AG04450 (cell line): Measurements from ENCODE around the gene TMEM256. TPM values are rescaled to one million over a fixed set of nuclear protein-coding genes. Genes with fewer than 3 reads are reported as not detected.

Experiments used
- CTCF ChIA-PET: fragments of 300-600, 350-600 bp; formaldehyde crosslinking; extraction: SDS; loops from one replicate; lab custom pipeline; 2022; ENCODE audit warnings: antibody characterized with exemption, inconsistent platforms; lab: Charles Lee
- POLR2A ChIA-PET: fragments of 350-600 bp; formaldehyde crosslinking; extraction: SDS; loops from one replicate; lab custom pipeline; 2021; ENCODE audit warnings: antibody characterized with exemption, inconsistent platforms; lab: Yijun Ruan, JAX
- DNase-seq: peaks from one replicate; pipeline ENCODE4 v3.0.0-alpha.2; 2011; ENCODE audit warnings: low read depth, low spot score
- H3K27ac ChIP-seq: one replicate; pipeline ENCODE4 v1.5.1; 2012; ENCODE audit warnings: low read depth, low read length, control low read depth
- H3K27me3 ChIP-seq: one replicate; pipeline ENCODE4 v1.6.0; 2012; ENCODE audit warnings: low read length; ENCODE audit not compliant: control insufficient read depth, insufficient read depth
- H3K4me3 ChIP-seq: 2 replicates; pipeline ENCODE4 v1.5.1; 2011; ENCODE audit warnings: mild to moderate bottlenecking, low read depth, low read length, control low read depth
- H3K9me3 ChIP-seq: 2 replicates; pipeline ENCODE4 v1.5.1; 2012; ENCODE audit warnings: low read length; ENCODE audit not compliant: control insufficient read depth, insufficient read depth
- polyA plus RNA-seq: library from polyadenylated mRNA; depleted of rRNA; stranded (reverse); fragments of >200 nt; gene quantifications from 2 replicates; pipeline ENCODE4 v1.2.3, GENCODE V29; 2011
- TF ChIP-seq, protein P1 (sequence below): IDR thresholded peaks from 2 replicates; pipeline ENCODE4 v1.5.1; 2011; ENCODE audit warnings: low read depth, low read length, control low read depth, inconsistent platforms

TMEM256 gene
- polyA plus RNA-seq, 1 experiment = 83.8 TPM

DNA sequence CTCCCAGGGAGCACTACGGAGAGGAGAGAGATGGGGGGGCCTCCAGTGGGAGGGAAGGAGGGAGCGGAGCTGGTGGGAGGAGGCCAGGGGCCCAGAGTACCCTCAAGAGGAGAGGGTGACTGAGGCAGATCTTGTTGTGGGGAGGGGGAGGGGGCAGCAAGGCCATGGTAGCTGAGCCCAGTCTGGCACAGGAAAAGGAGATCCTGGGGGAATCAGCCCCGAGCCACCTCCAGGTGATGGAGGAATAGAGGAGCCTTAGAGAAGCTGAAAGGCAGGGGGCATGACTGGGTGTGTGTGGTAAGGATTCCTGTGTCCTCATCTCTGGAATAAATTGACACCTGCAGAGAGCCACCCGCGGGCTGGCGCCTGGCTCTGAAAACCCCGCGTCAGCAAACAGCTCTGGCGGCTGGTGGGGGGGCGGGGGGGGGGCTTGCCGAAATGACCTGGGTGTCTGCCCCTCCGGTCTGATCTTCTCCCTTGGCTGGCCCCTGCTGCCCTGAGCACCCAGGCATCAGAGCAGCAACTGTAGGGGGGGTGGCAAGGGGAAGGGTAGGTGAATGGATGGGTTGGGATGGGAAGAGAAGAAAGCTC lies 2.4 kb upstream of the TMEM256 start:
- ChIA-PET CTCF (interaction anchor here (0.9 to 1.7 kb wide), 2 partner anchors 30 to 155 kb away, joined by 4 to 7 read pairs; partner anchors contain the start of gene SENP3), POLR2A (no interaction called here)
- Histone ChIP-seq H3K27ac (no peak overlapping the region), H3K4me3 (peak overlapping the region; percentile 86), H3K9me3 (no peaks in the 10 kb centered on the region; the same call in 1 of the 2 replicates), H3K27me3 (no peaks in the 10 kb centered on the region)
- DNase-seq = no peak
- TF ChIP-seq, protein P1, sequence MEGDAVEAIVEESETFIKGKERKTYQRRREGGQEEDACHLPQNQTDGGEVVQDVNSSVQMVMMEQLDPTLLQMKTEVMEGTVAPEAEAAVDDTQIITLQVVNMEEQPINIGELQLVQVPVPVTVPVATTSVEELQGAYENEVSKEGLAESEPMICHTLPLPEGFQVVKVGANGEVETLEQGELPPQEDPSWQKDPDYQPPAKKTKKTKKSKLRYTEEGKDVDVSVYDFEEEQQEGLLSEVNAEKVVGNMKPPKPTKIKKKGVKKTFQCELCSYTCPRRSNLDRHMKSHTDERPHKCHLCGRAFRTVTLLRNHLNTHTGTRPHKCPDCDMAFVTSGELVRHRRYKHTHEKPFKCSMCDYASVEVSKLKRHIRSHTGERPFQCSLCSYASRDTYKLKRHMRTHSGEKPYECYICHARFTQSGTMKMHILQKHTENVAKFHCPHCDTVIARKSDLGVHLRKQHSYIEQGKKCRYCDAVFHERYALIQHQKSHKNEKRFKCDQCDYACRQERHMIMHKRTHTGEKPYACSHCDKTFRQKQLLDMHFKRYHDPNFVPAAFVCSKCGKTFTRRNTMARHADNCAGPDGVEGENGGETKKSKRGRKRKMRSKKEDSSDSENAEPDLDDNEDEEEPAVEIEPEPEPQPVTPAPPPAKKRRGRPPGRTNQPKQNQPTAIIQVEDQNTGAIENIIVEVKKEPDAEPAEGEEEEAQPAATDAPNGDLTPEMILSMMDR = no peak

DNA sequence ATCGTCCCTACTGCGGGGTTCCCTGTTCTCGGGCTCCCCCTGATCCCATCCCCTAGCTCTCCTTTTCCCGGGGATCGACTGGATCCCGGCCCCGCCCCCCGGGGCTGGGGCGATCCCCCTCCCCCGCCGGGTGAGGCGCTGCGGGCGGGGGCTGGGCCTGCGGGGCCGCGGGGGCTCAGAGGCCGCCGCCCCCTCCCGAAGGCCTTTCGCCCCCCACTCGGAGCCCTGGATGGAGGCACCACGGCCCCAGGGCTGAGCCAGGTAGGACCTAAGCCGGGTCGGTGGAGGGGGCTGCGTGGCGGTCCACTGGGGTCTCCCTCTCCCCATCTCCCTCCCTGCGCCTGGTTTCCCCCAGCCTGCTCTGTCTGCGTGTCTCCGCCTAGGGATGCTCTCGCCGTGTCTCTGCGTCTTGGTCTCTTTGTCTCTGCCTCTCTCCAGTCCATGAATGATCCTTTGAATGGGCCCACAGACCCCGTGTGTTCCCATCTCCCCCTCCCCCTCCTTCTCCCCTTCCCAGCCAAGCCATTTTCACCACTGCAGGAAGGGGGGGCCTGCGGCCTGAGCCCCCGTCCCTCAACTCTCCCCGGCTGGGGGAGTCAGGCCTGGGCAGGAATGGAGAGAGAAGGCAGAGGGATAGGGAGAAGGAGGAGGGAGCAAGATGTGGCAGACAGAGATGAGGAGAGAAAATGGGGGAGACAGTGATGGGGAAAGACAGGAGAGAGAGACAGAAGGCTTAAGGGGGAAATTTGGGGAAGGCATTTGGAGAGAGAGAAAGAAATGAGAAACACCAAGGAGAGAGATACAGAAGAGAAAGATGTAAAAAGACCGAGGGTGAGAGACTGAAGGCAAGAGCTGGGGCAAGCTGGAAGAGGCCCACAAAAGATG lies 1.7 kb upstream of the TMEM256 start:
- POLR2A ChIA-PET = interaction anchor here (0.7 kb wide), 2 partner anchors 36 to 222 kb away, joined by 4 read pairs; no protein-coding TSS in a partner anchor
- peak overlapping the region; percentile 86 for H3K4me3 ChIP-seq
- no peaks in the 10 kb centered on the region for H3K9me3 ChIP-seq
- TF ChIP-seq, protein P1 = no peak
- no peak for DNase-seq
- H3K27me3 ChIP-seq = no peaks in the 10 kb centered on the region
- H3K27ac ChIP-seq = peak overlapping the region; percentile 52
- CTCF ChIA-PET = interaction anchor here (0.9 kb wide), 1 partner anchor 31 kb away, joined by 4 read pairs; no protein-coding TSS in a partner anchor

DNA sequence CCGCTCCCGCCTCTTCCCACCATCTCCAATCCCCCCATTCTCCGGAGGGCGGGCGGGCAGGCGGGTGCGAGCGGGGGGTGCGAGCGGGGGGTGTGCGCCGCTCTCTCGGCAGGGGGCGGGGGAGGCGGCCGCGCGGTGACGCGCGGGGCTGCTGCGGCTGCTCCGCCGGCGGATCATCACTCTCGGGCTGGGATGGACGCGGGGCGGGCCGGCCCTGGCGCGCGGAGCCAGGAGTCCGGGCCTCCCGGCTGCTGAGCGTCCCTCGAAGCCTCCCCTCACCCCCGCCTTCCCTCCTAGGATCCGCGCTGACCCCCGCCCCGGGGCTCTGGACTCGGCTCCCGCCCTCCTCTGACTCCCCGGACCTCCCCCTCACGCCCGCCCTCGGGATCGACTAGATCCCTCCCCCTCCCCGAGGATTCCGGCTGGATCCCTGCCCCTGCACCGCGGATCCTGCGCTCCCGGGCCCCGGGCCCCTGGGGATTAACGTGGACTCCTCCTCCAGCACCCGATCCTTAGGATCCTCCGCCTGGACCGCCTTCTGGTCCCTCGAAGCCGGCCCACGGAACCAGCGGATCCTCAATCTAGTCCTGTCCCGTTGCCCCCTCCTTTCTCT lies 946 bp upstream of the TMEM256 start:
- Histone ChIP-seq H3K9me3 (no peaks in the 10 kb centered on the region), H3K27me3 (no peaks in the 10 kb centered on the region), H3K27ac (peak overlapping the region; percentile 52), H3K4me3 (peak overlapping the region; percentile 86)
- ChIA-PET POLR2A (interaction anchor here (0.6 to 1.8 kb wide), 17 partner anchors 16 to 805 kb away, joined by 3 to 20 read pairs (median 4); partner anchors contain the start of genes AURKB, CD68, DVL2 and NEURL4), CTCF (interaction anchor here (0.8 to 1.1 kb wide), 2 partner anchors 52 to 156 kb away, joined by 3 to 9 read pairs; partner anchors contain the start of genes KCTD11 and SENP3)
- TF ChIP-seq, protein P1 = no peak
- DNase-seq = no peak

DNA sequence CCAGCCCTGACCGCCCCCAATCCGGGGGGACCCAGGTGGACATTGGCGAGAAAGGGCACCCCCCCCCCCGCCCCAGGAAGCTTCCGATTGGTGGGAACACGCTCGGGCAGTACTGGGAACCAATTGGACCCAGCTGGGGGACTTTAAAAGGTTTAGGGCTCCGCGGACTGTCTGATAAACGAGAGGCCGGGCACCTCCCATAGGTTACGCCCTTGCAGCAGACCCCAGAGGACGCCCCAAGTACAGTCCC lies 245 bp downstream of the TMEM256 start:
- TF ChIP-seq, protein P1 = no peak
- peak; percentile 39 for DNase-seq
- H3K9me3 ChIP-seq = no peaks in the 10 kb centered on the region
- no peaks in the 10 kb centered on the region for H3K27me3 ChIP-seq
- ChIA-PET POLR2A (interaction anchor here (0.6 to 1.9 kb wide), 24 partner anchors 9 to 507 kb away, joined by 3 to 20 read pairs (median 4); partner anchors contain the start of genes DVL2, NEURL4, PLSCR3 and POLR2A), CTCF (interaction anchor here (0.5 to 2.4 kb wide), 11 partner anchors 9 to 706 kb away, joined by 3 to 9 read pairs (median 3); partner anchors contain the start of genes PLSCR3 and SENP3)
- peak overlapping the region; percentile 61 for H3K27ac ChIP-seq
- peak overlapping the region; percentile 87 for H3K4me3 ChIP-seq
